Kidney (tissue), 14 donors: Measurements from ENCODE around the gene AACS. TPM values are rescaled to one million over a fixed set of nuclear protein-coding genes. Genes with fewer than 3 reads are reported as not detected.

ENCODE experiments used
- DNase-seq, 5 donors: peaks; one replicate each; pipeline ENCODE4 v3.0.0-alpha.2; 2013 to 2020
- FAIRE-seq: peaks from 2 replicates; lab custom pipeline; 2012; peaks lifted over from hg19 to GRCh38; lab: Jason Lieb, UNC
- H3K27ac ChIP-seq, 2 donors: one replicate each; pipeline ENCODE4 v1.7.0; 2013; ENCODE audit warnings: low read depth in 2 of 2, low read length in 2 of 2, inconsistent platforms in 1 of 2
- H3K27me3 ChIP-seq: one replicate; pipeline ENCODE4 v1.7.1; 2013; ENCODE audit warnings: low read length, inconsistent platforms; ENCODE audit not compliant: control insufficient read depth, insufficient read depth
- H3K36me3 ChIP-seq, 3 donors: one replicate each; pipeline versions ENCODE4 v1.7.0 to v1.7.1; 2013; ENCODE audit warnings: low read length in 3 of 3, control low read depth in 1 of 3, inconsistent platforms in 1 of 3; ENCODE audit not compliant: insufficient read depth in 3 of 3, control insufficient read depth in 2 of 3
- H3K4me1 ChIP-seq, 3 donors: one replicate each; pipeline versions ENCODE4 v1.7.0 to v1.7.1; 2013; ENCODE audit warnings: low read length in 3 of 3, inconsistent platforms in 1 of 3, low read depth in 1 of 3; ENCODE audit not compliant: control insufficient read depth in 2 of 3, insufficient read depth in 2 of 3
- H3K4me3 ChIP-seq, 3 donors: one replicate each; pipeline versions ENCODE4 v1.7.0 to v1.8.1; 2013; ENCODE audit warnings: low read length in 3 of 3, control low read depth in 1 of 3, inconsistent platforms in 1 of 3
- H3K9ac ChIP-seq, 3 donors: one replicate each; pipeline versions ENCODE4 v1.7.0 to v1.7.1; 2013; ENCODE audit warnings: low read length in 3 of 3, control low read depth in 1 of 3, inconsistent platforms in 1 of 3
- H3K9me3 ChIP-seq, 3 donors: one replicate each; pipeline versions ENCODE4 v1.7.0 to v1.7.1; 2013; ENCODE audit warnings: low read length in 3 of 3, control low read depth in 1 of 3, inconsistent platforms in 1 of 3; ENCODE audit not compliant: control insufficient read depth in 2 of 3, insufficient read depth in 1 of 3
- intact Hi-C: fragments of 100-400 bp; cut with DNase I; formaldehyde crosslinking; loops from one replicate; pipeline ENCODE4 v1.11.1; 2022
- polyA plus RNA-seq: library from polyadenylated mRNA; stranded (reverse); fragments of 350-450 nt; fragmentation: Illumina TruSeq; extraction: RNeasy Lipid Tissue Mini Kit (QIAGEN cat#74804); gene quantifications from one replicate; pipeline ENCODE4 v1.2.3, GENCODE V29; 2014; ENCODE audit warnings: low read depth, low replicate concordance; ENCODE audit not compliant: insufficient read depth
- total RNA-seq: library from RNA; stranded (reverse); fragmentation: NEBNext Ultra II Directional; extraction: Animal tissue kit (Norgen Biotek cat#: 25700); gene quantifications from one replicate; pipeline ENCODE4 v1.2.1, GENCODE V29; 2021
- TF ChIP-seq, protein P1 (sequence below): IDR thresholded peaks from 3 replicates; pipeline ENCODE4 v1.5.1; 2012; ENCODE audit warnings: mild to moderate bottlenecking, moderate library complexity, borderline replicate concordance; ENCODE audit not compliant: insufficient read depth; ENCODE audit errors: extremely low read depth
- donor health status: control.
- donor health status: control.
- donor health status: control.
- donor health status: control.
- donor health status: control.
- donor health status: DM: yes; HTN: yes; CAD: no.
- donor health status: Normal renal cell carcinoma (clear cell type).

Gene AACS
- total and polyA plus RNA-seq, 2 donors from 2014 or later, result 20.9 TPM

- Histone ChIP-seq H3K4me3 (no peak overlapping the region), H3K9ac (no peak overlapping the region), H3K9me3 (no peaks in the 10 kb centered on the region), H3K36me3 (no peaks in the 10 kb centered on the region), H3K27me3 (no peaks in the 10 kb centered on the region), H3K4me1 (no peaks in the 10 kb centered on the region), H3K27ac (no peak overlapping the region)
- DNase-seq, result no peak
- no peak for FAIRE-seq
- intact Hi-C loops, result no loop called here
- TF ChIP-seq, protein P1, sequence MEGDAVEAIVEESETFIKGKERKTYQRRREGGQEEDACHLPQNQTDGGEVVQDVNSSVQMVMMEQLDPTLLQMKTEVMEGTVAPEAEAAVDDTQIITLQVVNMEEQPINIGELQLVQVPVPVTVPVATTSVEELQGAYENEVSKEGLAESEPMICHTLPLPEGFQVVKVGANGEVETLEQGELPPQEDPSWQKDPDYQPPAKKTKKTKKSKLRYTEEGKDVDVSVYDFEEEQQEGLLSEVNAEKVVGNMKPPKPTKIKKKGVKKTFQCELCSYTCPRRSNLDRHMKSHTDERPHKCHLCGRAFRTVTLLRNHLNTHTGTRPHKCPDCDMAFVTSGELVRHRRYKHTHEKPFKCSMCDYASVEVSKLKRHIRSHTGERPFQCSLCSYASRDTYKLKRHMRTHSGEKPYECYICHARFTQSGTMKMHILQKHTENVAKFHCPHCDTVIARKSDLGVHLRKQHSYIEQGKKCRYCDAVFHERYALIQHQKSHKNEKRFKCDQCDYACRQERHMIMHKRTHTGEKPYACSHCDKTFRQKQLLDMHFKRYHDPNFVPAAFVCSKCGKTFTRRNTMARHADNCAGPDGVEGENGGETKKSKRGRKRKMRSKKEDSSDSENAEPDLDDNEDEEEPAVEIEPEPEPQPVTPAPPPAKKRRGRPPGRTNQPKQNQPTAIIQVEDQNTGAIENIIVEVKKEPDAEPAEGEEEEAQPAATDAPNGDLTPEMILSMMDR, result no peak
These were observed 97.9 kb downstream of the AACS start for GRCh38 chr12:125163148-125163547.

DNA sequence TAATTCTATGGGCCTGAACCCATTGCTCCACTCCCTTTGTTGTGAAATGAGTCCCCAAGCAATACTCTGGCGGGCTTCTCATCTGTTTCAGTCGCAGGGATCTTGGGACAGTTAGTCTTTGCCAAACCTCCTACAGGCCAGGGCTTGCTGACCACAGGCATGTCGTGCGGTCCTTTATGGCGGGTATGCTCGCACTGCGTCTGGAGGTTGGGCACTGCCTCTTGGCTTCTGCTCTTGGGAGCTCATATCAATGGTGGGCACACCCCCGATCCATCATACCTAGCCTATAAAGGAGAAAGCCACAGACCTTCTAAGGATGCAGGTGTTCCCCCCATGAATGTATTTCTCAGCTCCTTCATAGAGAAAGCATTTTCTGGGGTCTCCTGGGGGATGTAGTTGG, 99.3 kb downstream of the AACS start:
- H3K9ac ChIP-seq, result no peak overlapping the region
- TF ChIP-seq, protein P1, result no peak
- no peaks in the 10 kb centered on the region for H3K27me3 ChIP-seq
- DNase-seq (no peak), FAIRE-seq (no peak)
- H3K27ac ChIP-seq, result no peak overlapping the region
- H3K4me1 ChIP-seq, result no peaks in the 10 kb centered on the region
- H3K36me3 ChIP-seq, result no peaks in the 10 kb centered on the region
- peaks cover 0 to 5% (median 0%) of the 10 kb centered on the region in 3 donors for H3K9me3 ChIP-seq
- intact Hi-C loops, result no loop called here
- no peak overlapping the region for H3K4me3 ChIP-seq

DNA sequence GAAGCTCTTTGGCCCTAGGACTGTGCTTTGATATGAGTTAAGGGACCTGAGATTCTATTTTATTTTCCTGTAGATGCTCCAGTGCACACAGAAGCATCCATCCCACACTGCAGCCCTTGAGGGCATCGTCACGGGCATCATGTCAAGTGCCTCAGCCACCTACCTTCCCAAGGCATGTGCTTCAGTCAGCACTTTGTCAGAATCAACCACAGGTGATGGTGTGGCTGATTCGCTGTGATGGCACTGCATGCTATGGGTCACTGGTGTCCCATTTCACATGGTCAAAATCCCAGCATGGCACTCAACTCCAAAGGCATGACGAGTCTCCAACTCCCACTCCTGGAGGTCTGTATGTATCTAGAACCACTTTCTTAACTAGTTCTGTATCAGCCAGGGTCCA, 100.8 kb downstream of the AACS start:
- Histone ChIP-seq H3K27ac (no peak overlapping the region), H3K4me3 (no peak overlapping the region), H3K9ac (no peak overlapping the region), H3K4me1 (no peaks in the 10 kb centered on the region), H3K36me3 (no peaks in the 10 kb centered on the region), H3K27me3 (no peaks in the 10 kb centered on the region), H3K9me3 (peaks cover 0 to 5% (median 0%) of the 10 kb centered on the region in 3 donors)
- FAIRE-seq (no peak), DNase-seq (no peak)
- intact Hi-C loops, result no loop called here
- TF ChIP-seq, protein P1, result no peak

- Histone ChIP-seq H3K4me1 (no peaks in the 10 kb centered on the region), H3K4me3 (no peak overlapping the region), H3K9me3 (peaks cover 0 to 9% (median 0%) of the 10 kb centered on the region in 3 donors), H3K27ac (no peak overlapping the region), H3K9ac (no peak overlapping the region), H3K36me3 (no peaks in the 10 kb centered on the region), H3K27me3 (no peaks in the 10 kb centered on the region)
- TF ChIP-seq, protein P1, result no peak
- intact Hi-C loops, result no loop called here
- no peak for DNase-seq
- no peak for FAIRE-seq
These were observed 102.4 kb downstream of the AACS start for GRCh38 chr12:125167658-125168057.
